Stimulated activated CD4-positive, alpha-beta T cell treated with anti-CD3 and anti-CD28 coated beads, Interleukin-2, amount 100 ng/mL, for 24 hours (primary cell): ENCODE data around the gene MYOF.

Experiments
- DNase-seq, 2 donors: peaks; one replicate each; pipeline ENCODE4 v3.0.0-alpha.2; 2020

The MYOF gene, protein sequence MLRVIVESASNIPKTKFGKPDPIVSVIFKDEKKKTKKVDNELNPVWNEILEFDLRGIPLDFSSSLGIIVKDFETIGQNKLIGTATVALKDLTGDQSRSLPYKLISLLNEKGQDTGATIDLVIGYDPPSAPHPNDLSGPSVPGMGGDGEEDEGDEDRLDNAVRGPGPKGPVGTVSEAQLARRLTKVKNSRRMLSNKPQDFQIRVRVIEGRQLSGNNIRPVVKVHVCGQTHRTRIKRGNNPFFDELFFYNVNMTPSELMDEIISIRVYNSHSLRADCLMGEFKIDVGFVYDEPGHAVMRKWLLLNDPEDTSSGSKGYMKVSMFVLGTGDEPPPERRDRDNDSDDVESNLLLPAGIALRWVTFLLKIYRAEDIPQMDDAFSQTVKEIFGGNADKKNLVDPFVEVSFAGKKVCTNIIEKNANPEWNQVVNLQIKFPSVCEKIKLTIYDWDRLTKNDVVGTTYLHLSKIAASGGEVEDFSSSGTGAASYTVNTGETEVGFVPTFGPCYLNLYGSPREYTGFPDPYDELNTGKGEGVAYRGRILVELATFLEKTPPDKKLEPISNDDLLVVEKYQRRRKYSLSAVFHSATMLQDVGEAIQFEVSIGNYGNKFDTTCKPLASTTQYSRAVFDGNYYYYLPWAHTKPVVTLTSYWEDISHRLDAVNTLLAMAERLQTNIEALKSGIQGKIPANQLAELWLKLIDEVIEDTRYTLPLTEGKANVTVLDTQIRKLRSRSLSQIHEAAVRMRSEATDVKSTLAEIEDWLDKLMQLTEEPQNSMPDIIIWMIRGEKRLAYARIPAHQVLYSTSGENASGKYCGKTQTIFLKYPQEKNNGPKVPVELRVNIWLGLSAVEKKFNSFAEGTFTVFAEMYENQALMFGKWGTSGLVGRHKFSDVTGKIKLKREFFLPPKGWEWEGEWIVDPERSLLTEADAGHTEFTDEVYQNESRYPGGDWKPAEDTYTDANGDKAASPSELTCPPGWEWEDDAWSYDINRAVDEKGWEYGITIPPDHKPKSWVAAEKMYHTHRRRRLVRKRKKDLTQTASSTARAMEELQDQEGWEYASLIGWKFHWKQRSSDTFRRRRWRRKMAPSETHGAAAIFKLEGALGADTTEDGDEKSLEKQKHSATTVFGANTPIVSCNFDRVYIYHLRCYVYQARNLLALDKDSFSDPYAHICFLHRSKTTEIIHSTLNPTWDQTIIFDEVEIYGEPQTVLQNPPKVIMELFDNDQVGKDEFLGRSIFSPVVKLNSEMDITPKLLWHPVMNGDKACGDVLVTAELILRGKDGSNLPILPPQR (N-terminal part only)

DNA sequence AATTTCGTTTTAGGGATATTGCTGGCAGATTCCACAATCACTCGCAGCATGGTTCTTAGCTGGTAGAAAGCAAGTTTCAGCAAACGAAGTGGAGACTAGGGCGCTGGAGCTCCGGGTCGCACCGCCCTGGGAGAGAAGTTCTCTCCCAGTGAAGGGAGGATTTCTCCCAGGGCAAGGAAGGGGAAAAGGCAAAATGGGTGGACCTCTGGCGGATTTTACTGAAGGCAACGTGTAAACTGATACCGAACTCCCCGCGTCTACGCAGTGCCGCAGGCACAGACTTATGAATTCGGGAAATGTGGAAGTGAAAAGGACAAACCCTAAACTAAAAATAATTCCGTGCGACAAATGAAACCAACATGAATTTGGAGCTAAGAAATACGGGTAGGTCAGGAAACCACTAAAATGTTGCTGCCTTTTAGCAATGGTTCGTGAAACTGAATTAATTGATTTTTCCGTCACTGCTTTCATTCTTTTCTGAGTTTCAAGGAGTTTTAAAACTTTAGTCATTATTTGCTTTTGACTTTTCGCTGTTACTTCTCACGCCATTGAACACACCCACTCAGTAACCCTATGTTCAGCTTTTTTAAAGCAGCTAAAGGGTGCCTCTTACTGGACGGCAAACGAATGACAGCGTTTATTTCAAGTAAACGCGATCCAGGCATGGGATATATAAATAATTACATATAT lies at the start of gene MYOF:
MYOF (minus strand) TSS at position 190 of the 690 bp plus-strand sequence; CDS start at position 50, 140 bp downstream.
- DNase-seq: peak; percentile 46 to 58

DNA sequence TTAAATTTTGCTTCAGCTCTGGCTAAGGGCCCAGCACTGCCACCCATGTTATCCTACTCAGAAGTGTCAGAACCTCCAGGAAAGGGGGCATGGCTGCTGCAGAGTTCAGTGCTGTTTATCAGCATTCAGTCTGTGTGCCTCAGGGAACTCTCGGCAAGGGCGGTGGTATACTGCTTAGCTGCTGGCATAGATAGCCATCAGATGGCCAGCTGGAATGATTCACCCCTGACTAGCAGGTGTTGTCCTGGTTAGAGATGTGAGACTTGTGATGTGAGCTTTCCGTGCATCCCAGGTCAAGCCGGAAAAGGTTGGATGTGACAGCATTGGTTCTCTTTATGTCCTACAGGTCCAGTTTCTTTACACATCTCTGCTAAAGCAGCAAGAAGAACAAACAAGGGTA lies 36.4 kb upstream of the MYOF start:
- DNase-seq: no peak

DNA sequence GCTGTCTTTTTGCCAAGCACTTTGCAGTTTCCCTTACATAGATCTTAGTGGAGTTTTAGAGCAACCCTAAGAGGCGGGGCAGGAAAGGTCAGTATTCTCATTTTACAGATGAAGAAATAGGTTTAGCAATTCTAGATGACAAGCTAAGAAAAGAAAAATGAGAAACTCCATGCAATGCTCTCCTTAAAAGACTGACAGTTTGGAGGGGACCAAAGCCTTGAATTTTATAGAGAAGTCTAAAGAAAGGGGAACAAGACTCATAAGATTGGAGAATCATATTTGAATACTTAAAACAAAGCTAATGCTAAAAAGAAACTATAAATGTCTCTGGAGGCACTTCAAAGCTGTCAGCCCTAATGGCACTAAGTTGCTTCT lies 33.9 kb upstream of the MYOF start:
- no peak for DNase-seq

DNA sequence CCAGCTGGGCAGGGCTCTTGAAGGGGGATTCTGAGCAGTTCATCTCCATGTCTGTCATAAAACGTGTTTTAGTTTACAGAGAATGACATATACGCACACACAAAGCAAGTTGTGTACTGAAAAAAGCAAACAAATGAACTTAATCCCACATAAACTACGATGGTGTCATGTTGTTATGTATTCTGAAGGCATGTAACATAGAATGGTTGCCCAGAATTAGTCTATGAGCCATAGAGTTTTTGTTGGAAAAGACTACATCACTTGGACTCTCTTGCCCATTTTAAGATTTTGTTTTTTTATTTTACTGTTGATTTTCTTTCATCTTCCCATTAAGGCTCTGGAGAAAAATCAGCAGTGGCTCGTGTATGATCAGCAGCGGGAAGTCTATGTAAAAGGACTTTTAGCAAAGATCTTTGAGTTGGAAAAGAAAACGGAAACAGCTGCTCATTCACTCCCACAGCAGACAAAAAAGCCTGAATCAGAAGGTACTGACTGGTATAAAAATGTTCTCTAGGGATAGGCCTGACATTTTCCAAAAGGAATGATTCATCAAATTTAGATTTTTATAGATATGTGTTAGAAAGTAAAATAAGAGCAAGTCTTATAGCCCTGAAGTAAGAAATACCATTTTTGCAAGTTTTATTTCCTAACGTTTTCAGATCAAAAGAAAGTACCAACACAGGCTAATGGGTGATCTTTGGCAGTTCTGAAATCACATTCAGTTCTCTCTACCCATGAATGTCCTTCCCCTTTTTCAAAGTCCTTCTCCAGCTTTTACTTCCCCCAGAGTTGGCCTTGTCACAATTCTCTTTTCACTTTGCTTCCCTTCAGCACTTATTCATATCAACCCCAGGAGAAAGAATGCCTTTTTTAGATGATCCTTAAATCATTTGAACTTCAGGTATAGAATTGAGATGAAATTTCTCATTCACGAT lies 33.2 kb upstream of the MYOF start:
- no peak for DNase-seq

DNA sequence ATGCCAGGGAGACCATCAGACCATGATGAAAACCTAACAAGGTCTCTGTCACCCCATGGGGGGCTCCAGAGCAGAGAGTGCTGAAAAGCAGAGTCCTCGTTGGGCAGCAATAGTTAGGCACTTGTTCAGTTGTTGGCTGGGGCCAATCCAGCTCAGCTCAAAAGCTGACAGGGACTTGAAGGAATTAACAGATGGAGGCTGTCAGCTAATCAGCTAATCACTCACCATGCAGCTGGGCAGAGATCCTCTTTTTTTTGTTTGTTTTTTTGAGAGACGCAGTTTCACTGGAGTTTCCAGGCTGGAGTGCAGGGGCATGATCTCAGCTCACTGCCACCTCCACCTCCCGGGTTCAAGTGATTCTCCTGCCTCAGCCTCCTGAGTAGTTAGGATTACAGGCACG lies 32.4 kb upstream of the MYOF start:
- no peak for DNase-seq

DNA sequence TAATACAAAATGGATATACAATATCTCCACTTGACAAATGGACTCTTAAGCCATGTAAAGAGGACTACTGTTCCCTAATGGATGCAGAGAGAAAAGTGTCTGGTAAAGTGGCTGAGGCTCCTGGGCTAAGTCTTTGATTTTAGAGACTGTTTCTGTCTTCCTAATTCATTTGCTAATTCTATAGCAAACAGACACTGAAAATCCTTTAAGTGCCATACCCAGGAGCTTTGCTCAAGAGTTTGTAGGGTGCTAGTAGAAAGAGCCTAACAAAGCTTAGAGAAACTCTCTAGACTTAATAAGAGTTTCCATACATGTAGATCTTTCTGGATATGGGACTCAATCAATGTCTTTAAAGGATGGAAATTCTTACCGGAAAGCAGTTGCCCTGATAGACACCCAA lies 31.0 kb upstream of the MYOF start:
- DNase-seq: no peak

DNA sequence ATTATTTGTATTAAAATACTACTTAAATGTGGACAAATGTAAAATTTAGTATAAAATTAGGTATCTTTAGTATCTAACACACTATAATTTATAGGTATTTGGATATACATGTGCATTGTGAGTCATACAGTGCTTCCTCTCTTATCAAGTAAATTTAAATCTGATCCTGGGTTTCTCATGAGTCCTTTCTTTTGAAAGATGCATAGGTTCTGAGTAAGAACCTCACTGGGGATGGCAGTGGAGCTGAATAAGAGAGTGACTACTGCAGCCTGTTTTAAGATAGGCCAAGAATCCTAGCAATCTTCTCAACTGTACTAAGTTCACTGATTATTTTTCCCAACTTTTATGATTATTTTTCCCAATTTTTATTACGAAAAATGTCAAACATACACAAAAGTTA lies 30.4 kb upstream of the MYOF start:
- no peak for DNase-seq

DNA sequence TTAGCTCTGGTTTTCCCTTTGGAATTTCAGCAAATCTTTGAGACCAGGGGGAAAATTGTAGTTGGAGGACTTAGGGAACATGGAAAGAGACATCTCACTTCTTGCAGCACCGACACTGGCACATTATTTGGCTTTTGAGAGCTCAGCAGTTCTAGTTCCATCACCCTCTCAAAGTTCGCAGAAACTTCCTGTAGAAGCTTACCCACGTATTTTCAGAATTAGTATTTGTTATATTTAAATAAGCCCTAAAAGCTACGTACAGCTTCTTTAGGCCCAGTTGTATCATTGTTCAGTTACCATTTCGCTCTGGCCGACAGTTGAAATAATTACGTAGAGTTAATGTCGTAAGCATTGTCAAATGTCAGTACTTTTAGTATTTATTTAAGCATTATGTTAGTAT lies 27.7 kb upstream of the MYOF start:
- no peak for DNase-seq

DNA sequence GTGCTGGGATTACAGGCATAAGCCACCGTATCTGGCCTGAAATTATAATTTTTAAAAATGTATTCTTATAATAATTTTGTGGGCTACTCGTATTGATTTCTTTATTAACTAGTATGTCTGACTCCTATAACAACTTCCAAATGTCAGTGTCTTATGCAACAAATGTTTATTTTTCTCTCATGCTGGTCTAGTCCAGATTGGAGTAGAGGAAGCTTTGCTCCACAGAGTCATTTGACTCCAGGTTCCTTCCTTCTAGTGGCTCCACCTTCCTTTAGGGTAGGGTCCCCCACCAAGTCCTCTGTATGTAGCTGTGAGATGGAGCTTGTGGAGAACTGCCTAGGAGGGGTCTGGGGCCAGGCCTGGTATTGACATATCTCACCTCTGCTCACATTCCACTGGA lies 22.9 kb upstream of the MYOF start:
- DNase-seq: no peak

DNA sequence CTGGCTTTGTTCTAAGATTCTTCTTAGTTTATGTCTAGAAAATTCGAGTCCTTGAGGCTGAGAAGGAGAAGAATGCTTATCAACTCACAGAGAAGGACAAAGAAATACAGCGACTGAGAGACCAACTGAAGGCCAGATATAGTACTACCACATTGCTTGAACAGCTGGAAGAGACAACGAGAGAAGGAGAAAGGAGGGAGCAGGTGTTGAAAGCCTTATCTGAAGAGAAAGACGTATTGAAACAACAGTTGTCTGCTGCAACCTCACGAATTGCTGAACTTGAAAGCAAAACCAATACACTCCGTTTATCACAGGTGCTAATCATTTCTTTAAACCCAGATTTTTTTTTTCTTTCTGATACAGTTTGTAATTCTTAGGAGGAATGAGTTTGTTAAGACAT lies 20.9 kb upstream of the MYOF start:
- no peak for DNase-seq

DNA sequence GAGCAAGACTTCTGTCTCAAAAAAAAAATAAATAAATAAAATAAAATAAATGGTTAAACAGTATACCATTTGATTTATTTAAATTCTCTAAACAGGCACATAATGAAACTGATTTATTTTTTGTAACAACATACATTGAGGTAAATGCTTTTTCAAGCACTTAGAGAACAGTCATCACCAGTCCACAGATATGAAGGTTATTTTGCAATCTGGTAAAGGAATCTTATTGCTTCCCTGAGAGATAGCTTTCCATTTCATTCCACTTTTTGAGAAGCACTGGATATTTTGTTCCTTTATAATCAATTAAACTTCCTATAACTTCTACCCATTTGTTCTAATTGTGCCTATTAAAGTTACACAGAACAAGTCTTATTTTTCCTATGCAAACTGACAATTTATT lies 19.5 kb upstream of the MYOF start:
- DNase-seq: no peak

DNA sequence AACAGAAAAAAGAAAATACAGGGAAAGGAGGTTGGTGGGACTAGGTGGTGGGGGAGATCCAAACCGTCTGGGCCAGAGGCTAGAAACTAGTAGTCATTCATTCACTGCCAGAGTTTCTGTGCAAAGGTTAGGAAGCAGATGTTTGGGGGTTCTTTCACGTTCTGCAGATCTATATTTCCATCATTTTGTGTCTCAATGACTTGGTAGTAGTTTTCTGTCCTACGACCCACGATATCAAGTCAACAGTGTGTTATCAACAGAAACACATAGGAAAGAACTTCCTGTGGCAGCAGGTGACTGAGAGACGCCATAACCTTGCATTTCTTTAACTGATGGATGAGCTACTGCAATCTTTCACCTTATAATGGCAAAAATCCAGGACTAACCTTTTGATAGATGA lies 16.0 kb upstream of the MYOF start:
- peak in 1 of 2 donors; percentile 14 for DNase-seq

DNA sequence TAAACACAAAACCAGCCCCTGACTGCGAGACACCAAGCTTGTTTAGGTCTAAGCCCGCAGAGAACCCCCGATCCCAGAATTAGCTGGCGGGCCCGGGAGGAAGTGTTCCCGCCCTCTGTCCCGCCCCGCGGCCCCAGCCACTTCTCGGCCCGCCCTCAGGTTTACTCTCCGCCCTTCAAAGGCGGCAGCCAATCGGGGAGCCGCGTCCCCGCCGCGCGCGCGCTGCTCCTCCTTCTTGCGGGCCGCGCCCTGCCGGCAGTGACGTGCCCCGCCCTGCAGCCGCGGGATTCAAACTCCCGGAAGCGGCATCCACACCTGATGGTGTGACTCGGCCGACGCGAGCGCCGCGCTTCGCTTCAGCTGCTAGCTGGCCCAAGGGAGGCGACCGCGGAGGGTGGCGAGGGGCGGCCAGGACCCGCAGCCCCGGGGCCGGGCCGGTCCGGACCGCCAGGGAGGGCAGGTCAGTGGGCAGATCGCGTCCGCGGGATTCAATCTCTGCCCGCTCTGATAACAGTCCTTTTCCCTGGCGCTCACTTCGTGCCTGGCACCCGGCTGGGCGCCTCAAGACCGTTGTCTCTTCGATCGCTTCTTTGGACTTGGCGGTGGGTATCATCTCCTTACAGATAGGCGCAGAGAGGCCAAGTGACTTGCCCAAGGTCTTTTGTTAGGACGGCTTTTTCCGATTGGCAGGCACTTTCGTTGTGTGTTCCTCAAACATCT lies 14.3 kb upstream of the MYOF start, which contains the start of gene CEP55:
CEP55 (plus strand) TSS at position 291 of the 720 bp plus-strand sequence. CDS start 3,440 bp downstream, outside the sequence.
- peak; percentile 95 to 96 for DNase-seq

DNA sequence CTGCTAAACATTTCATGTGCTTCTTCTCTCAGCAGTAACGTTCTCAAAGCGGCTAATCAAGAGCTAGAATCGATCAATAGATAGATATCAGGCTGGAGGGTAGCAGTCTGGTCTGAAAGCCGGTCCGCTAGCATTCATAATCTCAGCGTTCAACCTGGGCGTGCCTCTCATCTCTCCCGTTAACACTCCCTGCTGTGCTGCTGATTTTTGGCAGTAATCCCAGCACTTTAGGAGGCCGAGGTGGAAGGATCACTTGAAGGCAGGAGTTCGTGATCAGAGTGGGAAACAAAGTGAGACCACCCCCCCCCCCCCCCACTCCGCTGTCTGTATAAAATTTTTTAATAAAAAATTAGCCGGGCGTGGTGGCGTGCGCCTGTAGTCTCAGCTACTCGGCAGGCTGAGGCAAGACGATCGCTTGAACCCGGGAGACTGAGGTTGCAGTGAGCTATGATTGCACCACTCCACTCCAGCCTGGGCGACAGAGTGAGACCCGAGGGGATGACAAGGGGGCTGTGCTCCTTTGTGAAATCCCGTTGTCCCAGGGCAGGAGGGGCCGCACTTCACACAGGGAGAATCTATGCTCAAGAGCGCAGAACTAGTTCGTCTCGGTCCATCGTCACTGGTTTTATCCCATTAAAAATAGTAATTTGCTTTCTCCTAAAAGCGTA lies 13.7 kb upstream of the MYOF start:
- peak; percentile 31 for DNase-seq

DNA sequence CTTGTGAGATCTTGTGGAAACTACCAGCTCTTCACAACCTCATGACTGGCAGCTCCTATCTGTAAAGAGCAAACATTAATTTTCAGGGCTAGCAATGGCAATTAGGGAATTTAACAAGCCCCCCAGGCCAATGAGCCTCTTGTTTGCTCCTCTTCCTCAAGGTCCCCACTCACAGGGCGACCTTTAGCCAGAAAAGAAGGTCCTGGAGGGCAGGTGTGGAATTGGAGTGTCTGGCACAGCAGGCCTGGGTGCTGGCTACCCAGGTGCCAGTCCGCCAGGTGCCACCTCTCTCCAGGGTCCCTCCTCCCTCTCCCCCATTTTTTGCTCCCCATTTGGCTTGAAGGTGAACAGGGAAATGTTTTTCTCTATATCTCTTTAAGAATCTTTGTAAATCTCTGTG lies 12.4 kb upstream of the MYOF start:
- DNase-seq: no peak

DNA sequence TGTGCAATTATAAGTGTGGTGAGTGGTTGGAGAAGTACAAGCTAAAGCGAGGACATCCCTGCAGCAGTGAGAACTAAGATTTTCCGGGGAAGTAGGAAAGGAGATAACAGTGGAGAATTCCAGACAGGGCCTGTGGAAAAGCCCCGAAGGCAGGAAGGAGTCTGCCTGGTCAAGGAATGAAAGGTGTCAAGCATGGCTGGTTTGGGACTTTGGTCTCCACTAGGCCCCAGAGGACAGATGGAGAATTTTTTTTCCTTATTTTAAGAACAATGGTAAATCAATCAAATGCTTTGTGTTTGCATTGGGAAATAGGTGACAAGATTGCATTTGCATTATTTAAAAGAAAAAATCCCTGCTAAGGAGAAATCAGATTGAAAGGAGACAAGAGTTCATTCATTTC lies 11.0 kb upstream of the MYOF start:
- no peak for DNase-seq

DNA sequence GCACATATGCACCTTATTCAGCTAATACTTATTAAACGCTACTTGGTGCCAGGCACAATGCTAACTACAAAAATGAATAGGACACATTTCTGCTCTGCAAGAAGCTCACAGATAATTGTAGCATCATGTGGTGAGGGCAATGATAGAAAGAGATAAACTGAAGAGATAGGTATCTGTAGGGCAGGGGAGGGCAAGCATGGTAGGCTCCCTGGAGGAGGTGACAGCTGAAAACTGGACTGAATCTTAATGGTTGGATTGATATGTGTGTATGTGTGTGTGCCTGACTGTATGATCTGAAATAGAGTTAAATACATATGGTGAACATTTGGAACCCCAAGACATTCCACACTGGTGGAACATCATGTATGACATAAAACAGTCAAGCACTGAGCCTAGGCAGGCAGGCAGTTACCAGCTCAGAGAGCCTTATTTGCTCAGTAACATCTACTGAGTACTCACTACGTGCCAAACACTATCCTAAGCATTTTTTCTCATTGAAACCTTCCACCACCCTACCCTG lies 9.5 kb upstream of the MYOF start:
- DNase-seq: no peak

DNA sequence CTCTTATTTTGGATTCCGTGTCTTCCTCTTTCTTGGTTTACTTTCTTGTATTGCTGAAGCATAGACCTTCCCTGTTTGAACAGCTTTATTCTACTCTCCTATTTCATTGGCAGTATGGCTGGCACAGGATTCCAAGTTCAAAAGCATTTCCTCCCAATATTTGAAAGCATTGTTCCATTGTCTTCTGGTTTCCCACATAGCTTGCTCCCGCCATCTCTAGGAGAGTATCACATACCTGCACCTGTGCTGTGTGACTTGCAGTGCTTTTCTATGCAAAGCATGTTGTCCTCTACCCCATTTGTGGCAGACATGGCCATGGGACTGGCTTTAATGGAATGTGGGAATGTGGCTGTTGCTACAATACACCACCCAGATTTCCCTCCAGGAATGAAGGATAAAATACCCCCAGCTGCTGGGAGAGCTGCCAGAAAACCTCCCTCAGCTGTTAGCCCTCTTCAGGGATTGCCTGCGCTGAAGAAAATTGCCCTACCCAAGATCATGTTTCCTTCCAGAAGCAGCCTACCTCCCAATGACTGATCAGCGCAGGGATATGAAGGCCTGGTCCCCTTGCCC lies 6.9 kb upstream of the MYOF start:
- no peak for DNase-seq

DNA sequence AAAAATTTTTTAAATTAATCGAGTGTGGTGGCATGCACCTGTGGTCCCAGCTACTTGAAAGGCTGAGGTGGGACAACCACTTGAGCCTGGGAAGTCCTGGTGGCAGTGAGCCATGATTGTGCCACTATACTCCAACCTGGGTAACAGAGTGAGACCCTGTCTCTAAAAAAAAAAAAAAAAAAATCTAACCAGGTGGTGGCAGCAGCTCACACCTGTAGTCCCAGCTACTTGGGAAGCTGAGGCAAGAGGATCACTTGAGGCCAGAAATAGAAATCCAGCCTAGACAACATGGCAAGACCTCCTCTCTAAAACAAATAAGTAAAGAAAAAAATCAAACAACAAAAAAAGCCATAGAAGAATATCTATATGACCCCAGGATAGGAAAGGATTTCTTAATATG lies 3.6 kb upstream of the MYOF start:
- no peak for DNase-seq
